ENCODE measurements around the gene CDS1. TPM values are rescaled to one million over a fixed set of nuclear protein-coding genes. Genes with fewer than 3 reads are reported as not detected.

CDS1 gene
- total RNA-seq, 6 donors from 2014 or later, result 6.5 to 39.8 (median 19.2) TPM

DNA sequence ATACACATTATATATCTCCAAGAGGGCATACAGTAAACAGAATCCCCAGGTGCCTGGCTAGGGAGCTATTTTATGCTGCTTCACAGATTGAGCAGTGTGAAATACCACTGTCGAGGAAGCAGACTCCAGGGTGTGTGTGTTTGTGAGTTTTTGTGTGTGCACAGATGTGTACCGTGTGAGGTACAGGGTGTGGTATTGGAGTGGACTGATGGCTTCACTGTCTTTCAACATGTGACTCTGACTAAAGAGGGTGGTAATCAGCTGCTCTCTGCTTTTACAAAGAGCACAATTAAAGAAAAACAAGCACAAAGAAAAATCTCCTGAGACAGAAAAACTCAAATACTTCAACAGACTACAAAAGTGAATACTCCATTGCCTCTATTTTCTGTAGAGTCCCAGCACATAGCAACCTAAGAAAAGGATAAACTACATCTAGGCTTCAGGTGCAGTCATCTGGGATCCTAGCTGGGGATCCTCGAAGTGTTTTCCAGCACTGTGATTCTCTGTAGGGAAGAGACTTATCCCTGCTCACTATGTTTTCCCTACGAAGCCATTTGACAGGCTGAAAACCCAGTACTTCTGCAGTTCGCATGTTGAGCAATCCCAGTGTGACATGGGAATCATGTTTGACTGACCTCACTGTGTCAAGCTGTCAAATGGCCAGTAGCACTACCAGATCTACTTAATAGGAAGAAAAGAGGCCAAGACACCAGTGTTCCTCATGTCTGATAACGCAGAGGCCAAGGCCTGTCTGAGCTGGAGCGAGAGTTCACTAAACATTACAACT lies 100.3 kb downstream of the CDS1 start:
- ATAC-seq (ENCODE audit: low FRiP score in 2 of 2), result peak in 1 of 2 donors; percentile 56
- peak overlapping the region in 1 of 4 donors; percentile 17 for H3K27ac ChIP-seq

GRCh38 chr4:84684361-84684760 lies 101.4 kb downstream of the CDS1 start:
- H3K27me3 ChIP-seq, result no peaks in the 10 kb centered on the region
- ATAC-seq (ENCODE audit: low FRiP score in 2 of 2) (no peak), DNase-seq (no peak)
- H3K4me1 ChIP-seq, result peaks cover 13 to 36% (median 26%) of the 10 kb centered on the region in 4 donors
- H3K9me3 ChIP-seq, result no peaks in the 10 kb centered on the region
- peaks cover 3 to 86% (median 28%) of the 10 kb centered on the region in 4 donors for H3K36me3 ChIP-seq
- H3K27ac ChIP-seq, result no peak overlapping the region
- TF ChIP-seq POLR2AphosphoS5 (IDR thresholded peaks at IDR 0.05), result no peak
- TF ChIP-seq EP300 (IDR thresholded peaks at IDR 0.05), result no peak
- H3K4me3 ChIP-seq, result no peak overlapping the region
- 88% methylated on average over 3 of the region's 3 CpGs for WGBS, 2 donors

More for the DNA sequence above, 100.3 kb downstream of the CDS1 start:
- no peaks in the 10 kb centered on the region for H3K9me3 ChIP-seq
- peak in 1 of 2 donors; percentile 51 for DNase-seq
- peaks cover 7 to 86% (median 35%) of the 10 kb centered on the region in 4 donors for H3K36me3 ChIP-seq
- 61 to 73% methylated on average over 7 of the region's 7 CpGs for WGBS, 2 donors
- TF ChIP-seq POLR2AphosphoS5 (IDR thresholded peaks at IDR 0.05) (no peak), POLR2A (IDR thresholded peaks at IDR 0.05) (no peak), EP300 (IDR thresholded peaks at IDR 0.05) (no peak)
- TF ChIP-seq, protein P1, sequence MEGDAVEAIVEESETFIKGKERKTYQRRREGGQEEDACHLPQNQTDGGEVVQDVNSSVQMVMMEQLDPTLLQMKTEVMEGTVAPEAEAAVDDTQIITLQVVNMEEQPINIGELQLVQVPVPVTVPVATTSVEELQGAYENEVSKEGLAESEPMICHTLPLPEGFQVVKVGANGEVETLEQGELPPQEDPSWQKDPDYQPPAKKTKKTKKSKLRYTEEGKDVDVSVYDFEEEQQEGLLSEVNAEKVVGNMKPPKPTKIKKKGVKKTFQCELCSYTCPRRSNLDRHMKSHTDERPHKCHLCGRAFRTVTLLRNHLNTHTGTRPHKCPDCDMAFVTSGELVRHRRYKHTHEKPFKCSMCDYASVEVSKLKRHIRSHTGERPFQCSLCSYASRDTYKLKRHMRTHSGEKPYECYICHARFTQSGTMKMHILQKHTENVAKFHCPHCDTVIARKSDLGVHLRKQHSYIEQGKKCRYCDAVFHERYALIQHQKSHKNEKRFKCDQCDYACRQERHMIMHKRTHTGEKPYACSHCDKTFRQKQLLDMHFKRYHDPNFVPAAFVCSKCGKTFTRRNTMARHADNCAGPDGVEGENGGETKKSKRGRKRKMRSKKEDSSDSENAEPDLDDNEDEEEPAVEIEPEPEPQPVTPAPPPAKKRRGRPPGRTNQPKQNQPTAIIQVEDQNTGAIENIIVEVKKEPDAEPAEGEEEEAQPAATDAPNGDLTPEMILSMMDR (IDR thresholded peaks at IDR 0.05), result no peak
- H3K4me3 ChIP-seq, result no peak overlapping the region
- no peaks in the 10 kb centered on the region for H3K27me3 ChIP-seq
- peaks cover 13 to 36% (median 26%) of the 10 kb centered on the region in 4 donors for H3K4me1 ChIP-seq

DNA sequence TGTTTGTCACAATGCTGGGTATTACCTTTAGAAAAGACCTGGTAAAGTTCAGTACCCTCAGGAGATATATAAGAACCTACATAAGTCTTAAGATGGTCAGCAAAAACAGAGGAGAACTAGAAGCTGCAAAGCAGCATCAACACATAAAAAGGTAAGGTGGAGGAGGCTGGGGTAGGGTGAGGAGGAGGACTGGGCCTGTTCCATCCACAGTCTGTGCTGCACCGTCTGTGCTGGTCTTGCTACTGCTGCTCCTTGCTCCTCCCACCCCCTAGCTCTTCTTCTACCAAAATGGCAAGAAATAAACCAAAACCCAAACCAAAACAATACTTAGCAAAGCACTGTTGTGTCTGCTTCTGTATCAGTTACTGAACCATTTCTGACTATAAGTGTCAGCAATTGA lies 102.2 kb downstream of the CDS1 start:
- no peak for DNase-seq
- TF ChIP-seq POLR2AphosphoS5 (IDR thresholded peaks at IDR 0.05) (no peak), POLR2A (IDR thresholded peaks at IDR 0.05) (no peak), EP300 (IDR thresholded peaks at IDR 0.05) (no peak)
- TF ChIP-seq, protein P1 (IDR thresholded peaks at IDR 0.05), result no peak
- H3K9me3 ChIP-seq, result no peaks in the 10 kb centered on the region
- H3K4me3 ChIP-seq, result no peak overlapping the region
- WGBS, 2 donors, result 80 to 84% methylated on average over 1 of the region's 1 CpG
- H3K4me1 ChIP-seq, result peaks cover 13 to 36% (median 26%) of the 10 kb centered on the region in 4 donors
- no peak overlapping the region for H3K27ac ChIP-seq
- H3K27me3 ChIP-seq, result no peaks in the 10 kb centered on the region
- ATAC-seq (ENCODE audit: low FRiP score in 2 of 2), result no peak
- peaks cover 5 to 86% (median 29%) of the 10 kb centered on the region in 4 donors for H3K36me3 ChIP-seq

DNA sequence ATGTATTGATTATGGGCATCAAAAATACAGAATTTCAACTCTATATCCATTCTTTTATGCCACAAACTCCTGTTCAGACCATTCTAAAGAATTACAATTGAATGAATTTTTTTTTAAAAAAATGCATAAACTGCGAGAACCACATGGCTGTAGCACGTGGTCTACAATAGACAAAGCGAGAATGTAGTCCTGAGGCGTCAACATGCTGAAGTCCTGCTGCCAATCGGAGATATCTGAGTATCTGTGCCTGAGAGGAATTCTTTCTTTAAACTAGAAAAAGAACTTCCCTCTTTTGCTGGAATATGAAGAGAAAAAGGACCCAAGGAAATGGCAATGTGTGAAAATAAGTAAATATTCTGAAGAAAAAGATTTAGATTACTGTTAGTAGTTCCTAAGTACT lies 105.7 kb downstream of the CDS1 start:
- DNase-seq, result no peak
- WGBS, 2 donors, result 95 to 96% methylated on average over 5 of the region's 5 CpGs
- Histone ChIP-seq H3K4me3 (no peak overlapping the region), H3K36me3 (peaks cover 7 to 94% (median 37%) of the 10 kb centered on the region in 4 donors), H3K27ac (no peak overlapping the region), H3K4me1 (peaks cover 1 to 5% (median 5%) of the 10 kb centered on the region in 4 donors), H3K9me3 (no peaks in the 10 kb centered on the region), H3K27me3 (no peaks in the 10 kb centered on the region)
- no peak for ATAC-seq (ENCODE audit: low FRiP score in 2 of 2)
- TF ChIP-seq POLR2A (IDR thresholded peaks at IDR 0.05) (no peak), POLR2AphosphoS5 (IDR thresholded peaks at IDR 0.05) (no peak), EP300 (IDR thresholded peaks at IDR 0.05) (no peak)
- TF ChIP-seq, protein P1 (IDR thresholded peaks at IDR 0.05), result no peak

DNA sequence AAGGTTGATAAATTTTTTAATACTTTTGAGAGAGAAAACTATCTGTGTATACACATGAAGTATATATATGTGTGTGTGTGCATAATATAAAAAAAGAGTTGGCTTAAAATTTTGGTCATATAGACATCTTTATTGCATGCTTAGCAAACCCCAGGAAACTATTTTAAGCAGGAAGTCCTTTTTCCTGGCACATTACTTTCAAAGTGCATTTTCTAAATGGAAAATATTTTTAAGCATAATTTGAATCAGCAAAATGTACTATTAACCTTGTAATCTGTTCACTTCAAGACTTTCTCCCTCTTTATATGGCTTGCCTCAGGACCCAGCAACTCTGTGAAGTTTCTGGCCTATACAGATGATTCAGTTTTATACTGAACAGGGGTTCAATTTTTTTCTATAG lies 106.3 kb downstream of the CDS1 start:
- no peaks in the 10 kb centered on the region for H3K27me3 ChIP-seq
- H3K36me3 ChIP-seq, result peaks cover 7 to 93% (median 38%) of the 10 kb centered on the region in 4 donors
- H3K4me1 ChIP-seq, result peaks cover 0 to 5% (median 1%) of the 10 kb centered on the region in 4 donors
- DNase-seq (no peak), ATAC-seq (ENCODE audit: low FRiP score in 2 of 2) (no peak)
- TF ChIP-seq EP300 (IDR thresholded peaks at IDR 0.05) (no peak), POLR2A (IDR thresholded peaks at IDR 0.05) (no peak), POLR2AphosphoS5 (IDR thresholded peaks at IDR 0.05) (no peak)
- TF ChIP-seq, protein P1 (IDR thresholded peaks at IDR 0.05), result no peak
- no peak overlapping the region for H3K4me3 ChIP-seq
- no peaks in the 10 kb centered on the region for H3K9me3 ChIP-seq
- no peak overlapping the region for H3K27ac ChIP-seq

All from upper lobe of left lung (tissue), 6 donors.